HEK293 (cell line): Measurements from ENCODE around the gene CLDN3.
A peak's percentile ranks its signal among the peaks of the same experiment; 100 is the strongest.

Experiments
- CTCF ChIP-seq: fragments of 450-650 bp; formaldehyde crosslinking; IDR thresholded peaks from 2 replicates; pipeline ENCODE4 v1.5.1; 2016; ENCODE audit warnings: missing biosample characterization, missing genetic modification characterization
- GLI2 ChIP-seq: fragments of 450-650 bp; formaldehyde crosslinking; IDR thresholded peaks from 2 replicates; pipeline ENCODE4; 2017; ENCODE audit warnings: missing biosample characterization, missing genetic modification characterization, low read depth, borderline replicate concordance
- HOXD13 ChIP-seq: sonication (generic); formaldehyde crosslinking; IDR thresholded peaks from 2 replicates; pipeline ENCODE4 v1.8.0; 2022; ENCODE audit warnings: missing genetic modification reagents, borderline replicate concordance
- ZFP3 ChIP-seq: fragments of 450-650 bp; formaldehyde crosslinking; IDR thresholded peaks from 2 replicates; pipeline ENCODE4 v1.5.1; 2016; ENCODE audit warnings: low read depth, missing biosample characterization, missing genetic modification characterization
- ZFP69B ChIP-seq: fragments of 450-650 bp; formaldehyde crosslinking; IDR thresholded peaks from 2 replicates; pipeline ENCODE4 v1.5.1; 2016; ENCODE audit warnings: missing biosample characterization, missing genetic modification characterization
- ZNF114 ChIP-seq: fragments of 450-650 bp; formaldehyde crosslinking; IDR thresholded peaks from 2 replicates; pipeline ENCODE4 v1.5.0; 2017; ENCODE audit warnings: missing biosample characterization, missing genetic modification characterization
- ZNF37A ChIP-seq: fragments of 450-650 bp; IDR thresholded peaks from 2 replicates; pipeline ENCODE4 v1.5.1; 2018; ENCODE audit warnings: missing biosample characterization, missing genetic modification characterization
- ZNF529 ChIP-seq: fragments of 450-650 bp; formaldehyde crosslinking; IDR thresholded peaks from 2 replicates; pipeline ENCODE4 v1.5.1; 2017; ENCODE audit warnings: missing genetic modification characterization, missing biosample characterization; ENCODE audit not compliant: insufficient replicate concordance
- ZNF530 ChIP-seq: fragments of 450-650 bp; formaldehyde crosslinking; IDR thresholded peaks from 2 replicates; pipeline ENCODE4 v1.5.1; 2016; ENCODE audit warnings: low read depth, missing biosample characterization, missing genetic modification characterization
- ZNF548 ChIP-seq: fragments of 450-650 bp; formaldehyde crosslinking; IDR thresholded peaks from 2 replicates; pipeline ENCODE4 v1.5.1; 2016; ENCODE audit warnings: missing biosample characterization, missing genetic modification characterization
- ZNF561 ChIP-seq: fragments of 450-650 bp; IDR thresholded peaks from 2 replicates; pipeline ENCODE4 v1.5.1; 2018; ENCODE audit warnings: missing biosample characterization, missing genetic modification characterization, borderline replicate concordance
- ZNF645 ChIP-seq: fragments of 450-650 bp; formaldehyde crosslinking; IDR thresholded peaks from 2 replicates; pipeline ENCODE4; 2016; ENCODE audit warnings: missing biosample characterization, missing genetic modification characterization
- ZNF777 ChIP-seq: fragments of 450-650 bp; formaldehyde crosslinking; IDR thresholded peaks from 2 replicates; pipeline ENCODE4 v1.5.1; 2017; ENCODE audit warnings: missing biosample characterization, missing genetic modification characterization, borderline replicate concordance
- ZNF830 ChIP-seq: fragments of 450-650 bp; IDR thresholded peaks from 2 replicates; pipeline ENCODE4 v1.5.0; 2018; ENCODE audit warnings: missing biosample characterization, missing genetic modification characterization, low read depth, mild to moderate bottlenecking, moderate library complexity

- TF ChIP-seq ZNF645, result no peak
- peak; percentile 93 for TF ChIP-seq CTCF (tag by site-specific recombination)
- TF ChIP-seq HOXD13 (CRISPR knock-in tag), result no peak
- no peak for TF ChIP-seq ZNF561 (tag by site-specific recombination)
- TF ChIP-seq ZNF777 (tag by site-specific recombination), result no peak
- no peak for TF ChIP-seq ZNF37A
- TF ChIP-seq ZNF529, result no peak
- no peak for TF ChIP-seq ZNF830 (tag by site-specific recombination)
- no peak for TF ChIP-seq ZNF530 (tag by site-specific recombination)
- TF ChIP-seq ZNF548, result no peak
- TF ChIP-seq ZFP3 (tag by site-specific recombination), result no peak
- TF ChIP-seq ZFP69B, result no peak
- no peak for TF ChIP-seq ZNF114 (tag by site-specific recombination)
- TF ChIP-seq GLI2 (tag by site-specific recombination), result no peak
Observed at GRCh38 chr7:73734619-73735527, 35.2 kb downstream of the CLDN3 start.
